B cell (primary cell): ENCODE measurements around the gene PRKRIP1. TPM values are rescaled to one million over a fixed set of nuclear protein-coding genes. Genes with fewer than 3 reads are reported as not detected.
A peak's percentile ranks its signal among the peaks of the same experiment; 100 is the strongest.

Experiments
- ATAC-seq: fragments of 200-7000 bp; cut with Tn5 transposase; one replicate; pipeline ENCODE4 v1.10.0; 2021; ENCODE audit warnings: low read depth, mild to moderate bottlenecking, moderate number of reproducible peaks, moderate library complexity
- CTCF ChIA-PET: fragments of 350-600 bp; sonication (Branson Sonifier 250); formaldehyde crosslinking; loops from one replicate; lab custom pipeline; 2021; ENCODE audit warnings: antibody characterized with exemption, inconsistent platforms; lab: Charles Lee
- POLR2A ChIA-PET: fragments of 350-600 bp; sonication (Branson Sonifier 250); formaldehyde crosslinking; loops from one replicate; lab custom pipeline; 2021; ENCODE audit warnings: antibody characterized with exemption; lab: Charles Lee
- DNase-seq: peaks from one replicate; pipeline ENCODE4 v3.0.0; 2013
- H2AFZ ChIP-seq: 2 replicates; pipeline ENCODE4 v1.6.1; 2012; ENCODE audit warnings: mild to moderate bottlenecking, low read depth, low read length; ENCODE audit not compliant: insufficient read depth, poor library complexity, severe bottlenecking
- H3K27ac ChIP-seq, 2 donors: 1 replicate in 1 of 2; 2 replicates in 1 of 2; pipeline ENCODE4 v1.5.1; 2012 to 2013; ENCODE audit warnings: low read length in 2 of 2, mild to moderate bottlenecking in 2 of 2, moderate library complexity in 1 of 2
- H3K27me3 ChIP-seq, 4 experiments: fragments of 200-600 bp in 1 of 4; sonication (generic) in 1 of 4; replicated peaks in 1 of 4; 1 replicate in 2 of 4; 2 replicates in 2 of 4; pipeline versions ENCODE4 v1.6.1 to v1.7.0; 2013 to 2016; ENCODE audit warnings: low read length in 3 of 4, mild to moderate bottlenecking in 2 of 4, mixed read lengths in 1 of 4, moderate library complexity in 1 of 4; ENCODE audit not compliant: insufficient read depth in 4 of 4, control insufficient read depth in 3 of 4; ENCODE audit errors: control extremely low read depth in 1 of 4
- H3K36me3 ChIP-seq, 2 experiments: replicated peaks in 1 of 2; 1 replicate in 1 of 2; 2 replicates in 1 of 2; pipeline versions ENCODE4 v1.6.1 to v1.7.1; 2013; ENCODE audit warnings: low read length in 1 of 2; ENCODE audit not compliant: insufficient read depth in 2 of 2, control insufficient read depth in 1 of 2; ENCODE audit errors: control extremely low read depth in 1 of 2, extremely low read depth in 1 of 2
- H3K4me1 ChIP-seq, 2 donors: fragments of 200-600 bp in 1 of 2; sonication (generic) in 1 of 2; 1 replicate in 1 of 2; 2 replicates in 1 of 2; pipeline versions ENCODE4 v1.5.1 to v1.6.1; 2013 to 2017; ENCODE audit warnings: low read length in 2 of 2; ENCODE audit not compliant: control insufficient read depth in 2 of 2, insufficient read depth in 2 of 2
- H3K4me2 ChIP-seq: replicated peaks from 2 replicates; pipeline ENCODE3; 2012; ENCODE audit warnings: mild to moderate bottlenecking, low read depth, low read length; ENCODE audit not compliant: poor library complexity, severe bottlenecking
- H3K4me3 ChIP-seq, 5 experiments: fragments of 200-600 bp in 1 of 5; sonication (generic) in 1 of 5; 1 replicate in 3 of 5; 2 replicates in 2 of 5; pipeline versions ENCODE4 v1.5.1 to v1.7.0; 2011 to 2016; ENCODE audit warnings: low read length in 4 of 5, mild to moderate bottlenecking in 4 of 5, low read depth in 2 of 5, control low read depth in 1 of 5, moderate library complexity in 1 of 5; ENCODE audit not compliant: insufficient read depth in 1 of 5; ENCODE audit errors: control extremely low read depth in 1 of 5, extremely low read depth in 1 of 5
- H3K79me2 ChIP-seq: fragments of 200-600 bp; sonication (generic); one replicate; pipeline ENCODE4 v1.6.0; 2016; ENCODE audit warnings: low read length; ENCODE audit not compliant: control insufficient read depth, insufficient read depth
- H3K9ac ChIP-seq: fragments of 200-600 bp; sonication (generic); 2 replicates; pipeline ENCODE4 v1.6.1; 2017; ENCODE audit warnings: mild to moderate bottlenecking, low read length, moderate library complexity
- H3K9me3 ChIP-seq, 3 donors: one replicate each; pipeline versions ENCODE4 v1.6.1 to v1.7.1; 2013; ENCODE audit warnings: low read length in 2 of 3; ENCODE audit not compliant: control insufficient read depth in 2 of 3, insufficient read depth in 1 of 3; ENCODE audit errors: control extremely low read depth in 1 of 3
- H4K20me1 ChIP-seq: 2 replicates; pipeline ENCODE4 v1.6.0; 2012; ENCODE audit warnings: mild to moderate bottlenecking, low read length; ENCODE audit not compliant: insufficient read depth, control insufficient read depth, poor library complexity, severe bottlenecking
- H3K27ac Mint-ChIP-seq: one replicate; pipeline ENCODE4 v1.8.0; 2021; ENCODE audit warnings: mixed read lengths
- H3K27me3 Mint-ChIP-seq: one replicate; pipeline ENCODE4 v1.8.0; 2021; ENCODE audit warnings: mixed read lengths
- H3K4me1 Mint-ChIP-seq: one replicate; pipeline ENCODE4 v1.8.0; 2021; ENCODE audit warnings: mixed read lengths
- H3K4me3 Mint-ChIP-seq: one replicate; pipeline ENCODE4 v1.8.0; 2021; ENCODE audit warnings: mixed read lengths
- H3K9me3 Mint-ChIP-seq: one replicate; pipeline ENCODE4 v1.8.0; 2022; ENCODE audit warnings: mixed read lengths; ENCODE audit not compliant: insufficient read depth
- CTCF ChIP-seq: fragments of 200-600 bp; IDR thresholded peaks from one replicate; pipeline ENCODE4 v1.8.0; 2022; ENCODE audit warnings: antibody characterized with exemption, mild to moderate bottlenecking
- EZH2 ChIP-seq: IDR thresholded peaks from 2 replicates; pipeline ENCODE4 v1.6.1; 2012; ENCODE audit warnings: borderline replicate concordance, low read depth, mild to moderate bottlenecking, moderate library complexity, low read length; ENCODE audit not compliant: insufficient read depth, poor library complexity, severe bottlenecking
- WGBS: methylation state at CpG from one replicate; pipeline ENCODE4 v1.1.5; 2013; ENCODE audit warnings: missing lambda C conversion rate; ENCODE audit not compliant: insufficient coverage; 5-methylcytosine and 5-hydroxymethylcytosine counted together
- intact Hi-C: fragments of 100-400 bp; cut with micrococcal nuclease; formaldehyde crosslinking; loops from one replicate; pipeline ENCODE4 v1.10.0; 2022
- polyA plus RNA-seq: library from polyadenylated mRNA; depleted of rRNA; stranded (reverse); fragments of >200 nt; gene quantifications from 2 replicates; pipeline ENCODE4 v1.2.3, GENCODE V29; 2012
- total RNA-seq, 2 donors: library from RNA; stranded (reverse); fragments of 120-200 nt in 1 of 2; gene quantifications; 1 replicate in 1 of 2; 2 replicates in 1 of 2; pipeline versions ENCODE4 v1.2.3 to v1.2.4, GENCODE V29; 2013 to 2022

Gene PRKRIP1
- total and polyA plus RNA-seq, 2 donors (not counting 1 experiment from before 2014, with no cell fraction given) = 57.1 to 59.1 TPM

DNA sequence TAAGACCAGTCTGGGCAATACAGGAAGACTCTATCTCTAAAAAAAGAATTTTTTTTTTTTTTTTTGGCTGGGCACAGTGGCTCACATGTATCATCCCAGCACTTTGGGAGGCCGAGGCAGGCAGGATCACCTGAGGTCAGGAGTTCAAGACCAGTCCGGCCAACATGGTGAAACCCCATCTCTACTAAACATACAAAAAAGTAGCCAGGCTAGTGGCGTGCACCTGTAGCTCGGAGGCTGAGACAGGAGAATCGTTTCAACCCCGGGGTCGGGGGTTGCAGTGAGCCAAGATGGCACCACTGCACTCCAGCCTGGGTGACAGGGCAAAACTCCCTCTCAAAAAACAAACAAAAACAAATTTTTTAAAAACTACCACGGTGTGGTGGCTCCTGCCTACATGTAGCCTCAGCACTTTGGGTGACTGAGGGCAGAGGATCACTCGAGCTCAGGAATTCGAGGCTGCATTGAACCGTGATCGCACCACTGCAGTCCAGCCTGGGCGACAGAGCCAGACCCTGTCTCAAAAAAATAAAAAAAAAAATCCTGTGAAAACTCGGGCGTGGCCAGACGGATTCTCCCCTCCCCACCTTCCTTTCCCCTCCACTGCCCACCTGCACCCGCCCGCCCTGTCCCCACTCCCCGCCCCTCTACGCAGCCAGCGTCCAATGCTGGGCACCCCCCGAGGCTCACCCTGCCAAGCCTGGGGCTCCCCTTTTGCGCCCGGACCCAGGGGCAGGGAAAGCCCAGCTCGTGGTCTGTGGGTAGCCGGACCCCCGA is 36.5 kb downstream of the PRKRIP1 start:
- H3K4me2 ChIP-seq = peak overlapping the region; percentile 95
- H4K20me1 ChIP-seq = no peaks in the 10 kb centered on the region
- H2AFZ ChIP-seq = no peak overlapping the region
- peak overlapping the region in 4 of 5 experiments; percentile 69 to 97 (median 95) for H3K4me3 ChIP-seq
- peaks cover 74 to 82% of the 10 kb centered on the region in 2 donors for H3K4me1 ChIP-seq
- intact Hi-C loops = loop anchor here (1.0 kb wide), 4 partner anchors 7 to 36 kb away; partner anchors contain the start of gene PRKRIP1
- peak overlapping the region; percentile 95 for H3K9ac ChIP-seq
- ATAC-seq (peak; percentile 58), DNase-seq (peak; percentile 87)
- H3K27ac ChIP-seq = peak overlapping the region; percentile 98 to 100
- H3K27ac Mint-ChIP-seq = peak overlapping the region; percentile 96
- no peaks in the 10 kb centered on the region for H3K27me3 ChIP-seq
- peak overlapping the region; percentile 84 for H3K4me3 Mint-ChIP-seq
- H3K36me3 ChIP-seq = peaks cover 2 to 20% of the 10 kb centered on the region in 2 experiments
- H3K27me3 Mint-ChIP-seq = no peaks in the 10 kb centered on the region
- peaks cover 61% of the 10 kb centered on the region for H3K79me2 ChIP-seq
- no peaks in the 10 kb centered on the region for H3K9me3 ChIP-seq
- H3K9me3 Mint-ChIP-seq = no peaks in the 10 kb centered on the region
- WGBS = 26% methylated on average over 24 of the region's 27 CpGs
- TF ChIP-seq CTCF (no peak), EZH2 (no peak)
- ChIA-PET POLR2A (interaction anchor here (0.7 to 13.6 kb wide), 7 partner anchors 8 to 126 kb away, joined by 3 to 223 read pairs (median 6); no protein-coding TSS in a partner anchor), CTCF (interaction anchor here (0.5 to 46.3 kb wide), 8 partner anchors 9 to 239 kb away, joined by 3 to 1182 read pairs (median 4); no protein-coding TSS in a partner anchor)
- peaks cover 69% of the 10 kb centered on the region for H3K4me1 Mint-ChIP-seq
